ENCODE results near the gene LCMT1.

Gene LCMT1

DNA sequence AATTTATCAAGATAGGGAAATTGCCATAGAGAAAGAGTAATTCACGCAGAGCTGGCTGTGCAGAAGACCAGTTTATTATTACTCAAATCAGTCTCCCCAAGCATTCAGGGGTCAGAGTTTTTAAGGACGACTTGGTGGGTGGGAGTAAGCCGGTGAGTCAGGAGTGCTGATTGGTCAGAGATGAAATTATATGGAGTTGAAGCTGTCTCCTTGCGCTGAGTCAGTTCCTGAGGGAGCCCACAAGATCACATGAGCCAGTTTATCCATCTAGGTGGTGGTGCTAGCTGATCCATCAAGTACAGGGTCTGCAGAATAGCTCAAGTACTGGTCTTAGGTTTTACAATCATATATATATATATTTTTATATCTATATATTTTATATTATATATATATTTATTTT is 99.2 kb downstream of the LCMT1 start:
- no peak for DNase-seq

DNA sequence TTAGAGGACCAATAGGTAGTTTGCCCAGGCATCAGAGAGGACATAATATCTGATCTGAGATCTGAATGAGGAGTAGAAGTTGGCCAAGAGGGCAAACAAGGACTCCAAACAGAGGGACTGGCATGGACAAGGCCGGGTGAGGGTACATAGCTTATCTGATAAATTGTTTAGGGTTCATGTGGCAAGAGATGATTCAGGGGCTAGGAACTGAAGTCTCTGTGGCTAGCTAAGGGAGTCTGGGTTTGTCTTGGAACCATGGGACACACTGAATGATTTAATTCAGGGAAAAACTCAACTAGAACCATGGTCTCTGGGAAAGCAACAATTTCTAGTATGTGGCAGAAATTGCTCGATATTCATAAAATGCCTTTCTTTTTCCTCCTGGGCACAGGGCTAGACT is 101.1 kb downstream of the LCMT1 start:
- DNase-seq, result no peak

DNA sequence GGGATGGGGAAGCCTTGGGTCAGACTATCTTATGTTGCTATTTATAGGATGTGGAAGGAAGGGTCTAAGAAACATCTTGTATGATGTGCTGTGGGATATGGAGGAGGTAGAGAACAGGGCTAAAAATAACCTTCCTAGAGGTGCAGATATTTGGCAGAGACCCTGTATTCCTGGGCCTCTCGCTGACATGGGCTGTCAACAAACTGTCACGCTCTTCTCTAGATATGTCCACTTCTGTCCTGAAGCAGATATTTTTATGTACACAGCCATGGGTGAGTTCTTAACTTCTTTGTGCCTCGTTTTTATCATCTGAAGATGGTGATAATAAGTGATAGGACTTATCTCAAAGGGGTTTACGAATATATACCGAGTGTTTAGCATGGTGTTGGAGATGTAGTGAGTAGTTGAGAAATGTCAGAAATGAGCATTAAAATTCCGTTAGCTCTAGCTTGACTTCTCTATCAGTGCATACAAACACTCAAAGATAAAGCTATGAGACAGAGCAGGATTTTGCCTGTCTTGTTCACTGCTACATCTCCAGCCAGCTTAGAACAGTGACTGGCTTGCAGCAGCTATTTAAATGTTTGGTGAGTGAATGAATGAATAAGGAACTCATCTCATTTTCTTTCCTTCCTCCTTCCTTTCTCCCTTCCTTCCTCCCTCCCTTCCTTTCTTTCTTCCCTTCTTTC is 102.3 kb downstream of the LCMT1 start:
- DNase-seq, result no peak

DNA sequence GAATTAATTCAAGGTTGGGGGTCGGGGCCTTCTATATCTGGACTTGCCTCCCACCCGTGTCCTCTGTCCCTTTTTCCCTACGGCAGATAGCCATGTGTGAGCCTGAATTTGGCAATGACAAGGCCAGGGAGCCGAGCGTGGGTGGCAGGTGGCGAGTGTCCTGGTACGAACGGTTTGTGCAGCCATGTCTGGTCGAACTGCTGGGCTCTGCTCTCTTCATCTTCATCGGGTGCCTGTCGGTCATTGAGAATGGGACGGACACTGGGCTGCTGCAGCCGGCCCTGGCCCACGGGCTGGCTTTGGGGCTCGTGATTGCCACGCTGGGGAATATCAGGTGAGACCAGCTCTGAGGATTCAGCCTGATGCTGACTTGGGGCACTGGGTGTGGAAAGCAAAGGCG is 105.6 kb downstream of the LCMT1 start:
- no peak for DNase-seq

DNA sequence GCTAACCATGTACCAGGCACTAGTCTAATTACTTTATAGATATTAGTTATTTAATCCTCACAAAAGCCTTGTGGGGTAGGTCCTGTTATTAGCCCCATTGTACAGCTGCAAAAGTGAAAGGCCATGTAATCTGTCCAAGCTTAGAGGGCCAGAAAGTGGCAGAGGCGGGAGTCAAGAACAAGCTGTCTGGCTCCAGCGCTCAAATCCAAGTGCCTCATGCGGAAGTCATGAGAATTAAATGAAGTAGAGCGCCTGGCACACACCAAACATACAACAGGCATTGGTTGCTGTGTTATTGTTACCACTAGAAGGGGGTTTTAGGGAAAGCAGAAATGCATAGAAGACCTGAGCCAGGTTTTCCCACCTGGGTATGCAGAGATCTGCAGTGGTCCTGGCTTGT is 106.4 kb downstream of the LCMT1 start:
- no peak for DNase-seq

DNA sequence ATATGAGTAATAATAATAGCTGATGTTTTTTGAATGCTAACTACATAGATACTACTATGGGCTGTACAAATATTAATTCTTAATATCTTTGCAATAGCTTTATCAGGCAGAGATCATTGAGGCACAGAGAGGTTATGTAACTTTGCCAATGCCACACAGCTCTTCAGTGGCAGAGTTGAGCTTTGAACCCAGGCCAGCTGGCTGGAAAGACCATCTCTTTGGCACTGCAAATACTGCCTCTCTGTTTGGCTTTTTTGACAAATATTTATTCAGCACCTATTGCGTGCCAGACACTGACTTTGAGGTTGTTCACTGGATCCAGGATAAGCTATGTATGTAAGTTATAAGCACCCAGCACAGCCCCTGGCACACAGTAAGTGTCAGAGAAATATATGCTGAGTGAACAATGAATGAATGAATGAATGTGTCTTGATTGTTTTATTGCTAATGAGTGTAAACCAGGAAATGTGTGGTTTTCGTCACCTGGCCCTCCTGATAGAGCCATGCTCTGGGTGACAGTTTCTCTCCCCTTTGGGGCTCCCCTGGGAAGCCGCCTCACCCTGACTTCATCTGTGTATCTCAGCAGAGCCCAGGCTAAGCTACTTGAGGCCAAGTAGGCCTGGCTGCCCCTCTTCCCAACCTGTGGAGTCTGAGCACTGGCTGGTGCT is 107.7 kb downstream of the LCMT1 start:
- no peak for DNase-seq

DNA sequence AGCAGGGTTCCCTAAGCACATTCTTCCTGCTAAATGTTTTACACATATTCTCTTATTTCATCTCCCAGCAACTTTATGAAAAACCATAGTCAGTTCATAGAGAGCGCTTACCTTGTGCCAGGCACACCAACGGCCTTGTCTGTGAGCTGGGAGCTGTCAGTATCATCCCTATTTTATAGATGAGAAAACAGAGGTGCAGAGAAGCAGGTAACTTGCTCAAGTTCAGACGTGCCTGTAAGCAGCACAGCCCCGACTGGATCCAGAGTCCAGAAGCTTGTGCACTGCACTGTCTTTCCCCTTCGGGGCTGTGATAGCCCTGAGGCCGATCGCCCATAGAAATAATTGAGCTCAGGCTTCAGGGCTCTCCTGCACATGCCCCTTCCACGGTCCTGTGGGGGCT is 111.4 kb downstream of the LCMT1 start:
- DNase-seq, result no peak

DNA sequence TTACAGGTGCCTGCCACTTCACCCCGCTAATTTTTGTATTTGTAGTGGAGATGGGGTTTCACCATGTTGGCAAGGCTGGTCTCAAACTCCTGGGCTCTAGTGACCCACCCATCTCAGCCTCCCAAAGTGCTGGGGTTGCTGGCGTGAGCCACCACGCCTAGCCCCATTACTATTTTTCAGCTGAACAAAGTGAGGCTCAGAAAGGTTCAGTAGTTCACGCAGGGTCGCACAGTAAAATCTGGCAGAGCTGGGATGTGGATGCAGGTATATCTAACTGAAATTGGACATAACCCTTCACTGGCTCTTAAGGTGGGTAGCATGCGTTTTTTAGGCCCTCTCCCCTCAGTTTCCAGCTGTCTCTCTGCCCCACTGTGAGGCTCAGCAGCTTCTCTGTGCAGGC is 112.4 kb downstream of the LCMT1 start:
- no peak for DNase-seq

DNA sequence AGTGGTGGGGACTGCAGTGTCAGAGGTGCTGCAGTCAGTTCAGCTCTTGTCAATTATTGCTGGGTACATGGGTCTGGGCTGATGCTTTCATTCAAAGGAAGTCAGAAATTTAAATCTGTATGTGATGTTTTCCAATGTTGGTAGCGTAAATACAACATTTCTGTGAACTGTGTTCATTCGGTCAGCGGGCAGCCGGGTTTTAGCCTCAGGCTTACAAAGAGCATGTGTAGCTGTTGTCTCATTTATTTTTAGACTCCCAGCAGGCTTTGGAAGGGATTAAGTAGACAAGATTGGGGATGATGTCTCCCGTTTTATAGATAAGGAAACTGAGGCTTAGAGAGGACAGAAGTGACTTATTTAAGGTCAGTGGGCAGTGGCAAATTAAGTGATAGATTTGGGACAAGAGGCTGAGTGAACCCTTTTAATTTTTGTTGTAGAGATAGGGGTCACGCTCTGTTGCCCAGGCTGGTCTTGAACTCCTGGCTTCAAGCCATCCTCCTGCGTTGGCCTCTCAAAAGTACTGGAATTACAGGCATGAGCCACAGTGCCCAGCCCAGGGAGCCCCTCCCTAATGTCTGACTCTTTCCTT is 113.3 kb downstream of the LCMT1 start:
- DNase-seq, result no peak
